Activated naive CD8-positive, alpha-beta T cell (primary cell): ENCODE results near the gene IPO4.
A peak's percentile ranks its signal among the peaks of the same experiment; 100 is the strongest.

Experiments
- H3K27ac Mint-ChIP-seq: one replicate; pipeline ENCODE4 v1.8.0; 2021; ENCODE audit warnings: mixed read lengths
- H3K27me3 Mint-ChIP-seq: one replicate; pipeline ENCODE4 v1.8.0; 2021; ENCODE audit warnings: mixed read lengths
- H3K36me3 Mint-ChIP-seq: one replicate; pipeline ENCODE4 v1.8.0; 2021; ENCODE audit warnings: mixed read lengths
- H3K4me1 Mint-ChIP-seq: one replicate; pipeline ENCODE4 v1.8.0; 2021; ENCODE audit warnings: low read depth, mixed read lengths
- H3K4me3 Mint-ChIP-seq: one replicate; pipeline ENCODE4 v1.8.0; 2021; ENCODE audit warnings: mild to moderate bottlenecking, mixed read lengths
- H3K9me3 Mint-ChIP-seq: one replicate; pipeline ENCODE4 v1.8.0; 2021; ENCODE audit warnings: low read depth, mixed read lengths

Gene IPO4

DNA sequence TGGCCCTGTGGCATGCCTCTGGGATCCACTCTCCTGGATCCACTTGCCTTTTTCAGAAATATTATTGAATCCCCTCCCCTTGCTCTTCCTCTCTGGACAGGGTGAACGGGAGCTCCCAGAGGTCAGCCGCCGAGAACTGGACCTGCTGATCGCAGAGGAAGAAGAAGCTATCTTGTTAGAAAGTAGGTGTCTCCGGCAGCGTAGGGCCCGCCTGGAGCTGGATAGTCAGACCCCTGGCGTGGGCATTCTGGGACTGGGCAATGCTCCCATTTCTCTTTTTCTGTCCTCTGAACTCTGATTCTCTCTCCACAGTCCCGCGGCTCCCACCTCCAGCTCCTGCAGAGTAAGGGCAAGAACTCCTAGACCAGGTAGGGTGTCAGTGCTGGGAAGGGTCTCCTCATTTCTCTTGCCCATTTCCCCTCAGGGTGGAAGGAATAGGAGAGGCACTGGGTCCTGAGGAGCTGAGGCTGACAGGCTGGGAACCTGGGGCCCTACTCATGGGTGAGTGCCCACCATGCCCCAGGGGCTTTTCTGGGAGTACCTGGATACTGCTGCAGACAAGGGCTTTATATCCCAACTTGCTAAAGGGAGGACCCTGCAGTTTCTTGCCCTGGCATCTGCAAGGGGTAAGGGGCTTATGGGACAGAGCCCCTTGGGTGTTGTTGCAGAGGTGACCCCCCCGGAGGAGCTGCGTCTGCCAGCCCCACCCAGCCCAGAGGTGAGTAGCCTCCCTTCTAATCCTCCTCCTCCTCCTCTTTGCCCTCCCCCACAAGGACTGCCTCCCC, 11.4 kb downstream of the IPO4 start:
- Mint-ChIP-seq H3K27ac (peak overlapping the region; percentile 37), H3K4me1 (peaks cover 10% of the 10 kb centered on the region), H3K4me3 (no peak overlapping the region), H3K27me3 (no peaks in the 10 kb centered on the region), H3K9me3 (no peaks in the 10 kb centered on the region), H3K36me3 (no peaks in the 10 kb centered on the region)

DNA sequence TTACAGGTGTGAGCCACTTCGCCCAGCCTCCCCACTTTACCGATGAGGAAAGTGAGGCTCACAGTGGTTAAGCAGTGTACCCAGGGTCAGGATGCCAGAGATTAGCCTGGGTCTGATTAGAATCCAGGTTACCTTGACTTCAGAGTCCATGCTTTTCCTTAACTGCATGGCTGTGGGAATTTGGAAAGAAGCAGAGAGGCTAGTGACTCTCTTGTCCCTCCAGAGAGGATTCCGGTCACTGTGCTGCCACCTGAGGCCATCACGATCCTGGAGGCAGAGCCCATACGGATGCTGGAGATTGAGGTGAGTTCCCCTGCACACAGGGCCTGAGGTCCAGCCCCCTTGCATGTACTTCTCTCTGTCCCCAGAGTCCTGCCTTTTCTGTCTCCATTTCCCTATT, 12.0 kb downstream of the IPO4 start:
- H3K27ac Mint-ChIP-seq: peak overlapping the region; percentile 37
- H3K36me3 Mint-ChIP-seq: no peaks in the 10 kb centered on the region
- no peak overlapping the region for H3K4me3 Mint-ChIP-seq
- peaks cover 11% of the 10 kb centered on the region for H3K4me1 Mint-ChIP-seq
- no peaks in the 10 kb centered on the region for H3K27me3 Mint-ChIP-seq
- H3K9me3 Mint-ChIP-seq: no peaks in the 10 kb centered on the region

GRCh38 chr14:24172871-24173281, 15.7 kb downstream of the IPO4 start:
- peak overlapping the region; percentile 58 for H3K4me3 Mint-ChIP-seq

GRCh38 chr14:24172261-24172860, 16.3 kb downstream of the IPO4 start:
- Mint-ChIP-seq H3K4me3 (peak overlapping the region; percentile 83), H3K27ac (peak overlapping the region; percentile 70), H3K9me3 (no peaks in the 10 kb centered on the region), H3K4me1 (peaks cover 24% of the 10 kb centered on the region), H3K36me3 (peaks cover 5% of the 10 kb centered on the region), H3K27me3 (no peaks in the 10 kb centered on the region)

More at GRCh38 chr14:24172871-24173281, 15.7 kb downstream of the IPO4 start:
- Mint-ChIP-seq H3K36me3 (peaks cover 5% of the 10 kb centered on the region), H3K9me3 (no peaks in the 10 kb centered on the region), H3K27ac (peak overlapping the region; percentile 34), H3K4me1 (peaks cover 20% of the 10 kb centered on the region), H3K27me3 (no peaks in the 10 kb centered on the region)

DNA sequence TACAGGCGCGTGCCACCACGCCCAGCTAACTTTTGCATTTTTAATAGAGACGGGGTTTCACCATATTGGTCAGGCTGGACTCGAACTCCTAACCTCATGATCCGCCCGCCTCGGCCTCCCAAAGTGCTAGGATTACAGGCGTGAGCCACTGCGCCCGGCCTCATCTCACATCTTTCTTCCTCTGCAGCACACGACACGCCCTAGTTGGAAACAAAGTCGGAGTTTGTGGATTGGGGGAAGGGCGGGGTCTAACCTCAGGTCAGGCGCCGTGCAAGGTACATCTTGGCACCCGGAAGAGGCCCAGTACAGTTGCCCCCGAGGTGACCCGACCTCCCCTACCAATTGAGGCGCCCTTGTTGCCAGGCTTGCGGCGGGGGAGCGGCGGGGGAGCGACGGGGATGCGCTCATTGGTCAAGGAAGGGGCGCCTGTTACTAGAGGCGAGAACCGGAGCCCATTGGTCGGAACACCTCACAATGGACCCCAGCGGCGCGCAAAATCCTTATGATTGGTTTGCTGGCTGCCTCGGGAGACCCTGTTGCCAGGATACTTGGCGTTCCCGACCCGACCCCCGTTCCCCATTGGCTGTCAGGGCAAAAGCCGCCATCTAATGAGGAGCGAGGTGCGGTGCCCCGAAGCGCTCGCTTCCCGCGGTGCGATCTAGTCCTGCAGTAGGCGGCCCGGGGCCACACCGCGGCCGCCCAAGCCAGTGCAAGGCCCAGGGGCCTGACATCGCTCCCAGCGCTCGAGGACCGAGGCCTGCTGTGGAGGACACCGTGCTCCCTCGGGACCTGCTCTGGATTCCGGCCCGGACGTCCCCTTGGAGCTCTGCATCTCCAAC, 17.0 kb downstream of the IPO4 start, which contains the start of gene REC8:
Gene REC8 (plus strand): TSS at position 659 of the 839 bp plus-strand sequence. CDS start 473 bp downstream, outside the sequence.
- Mint-ChIP-seq H3K4me3 (peak within 1 kb of the TSS; percentile 83), H3K36me3 (peaks cover 5% of the 10 kb centered on the region)

GRCh38 chr14:24167469-24168114, 21.0 kb downstream of the IPO4 start:
- Mint-ChIP-seq H3K27me3 (no peaks in the 10 kb centered on the region), H3K4me3 (no peak overlapping the region), H3K4me1 (peaks cover 47% of the 10 kb centered on the region), H3K27ac (peak overlapping the region; percentile 79), H3K36me3 (peaks cover 11% of the 10 kb centered on the region), H3K9me3 (no peaks in the 10 kb centered on the region)

More for the DNA sequence above, 17.0 kb downstream of the IPO4 start, which contains the start of gene REC8:
- no peaks in the 10 kb centered on the region for H3K27me3 Mint-ChIP-seq
- peak within 1 kb of the TSS; percentile 70 for H3K27ac Mint-ChIP-seq
- peaks cover 25% of the 10 kb centered on the region for H3K4me1 Mint-ChIP-seq
- no peaks in the 10 kb centered on the region for H3K9me3 Mint-ChIP-seq

- H3K4me3 Mint-ChIP-seq: no peak overlapping the region
- H3K36me3 Mint-ChIP-seq: peaks cover 18% of the 10 kb centered on the region
- H3K9me3 Mint-ChIP-seq: no peaks in the 10 kb centered on the region
- H3K27me3 Mint-ChIP-seq: no peaks in the 10 kb centered on the region
- H3K4me1 Mint-ChIP-seq: peaks cover 56% of the 10 kb centered on the region
- peak overlapping the region; percentile 34 for H3K27ac Mint-ChIP-seq
Measured at GRCh38 chr14:24165785-24166184, 22.8 kb downstream of the IPO4 start.

- Mint-ChIP-seq H3K9me3 (no peaks in the 10 kb centered on the region), H3K4me3 (peak overlapping the region; percentile 65), H3K36me3 (peaks cover 18% of the 10 kb centered on the region), H3K4me1 (peaks cover 60% of the 10 kb centered on the region), H3K27me3 (no peaks in the 10 kb centered on the region), H3K27ac (peak overlapping the region; percentile 100)
Measured at GRCh38 chr14:24164518-24164991, 24.1 kb downstream of the IPO4 start.

DNA sequence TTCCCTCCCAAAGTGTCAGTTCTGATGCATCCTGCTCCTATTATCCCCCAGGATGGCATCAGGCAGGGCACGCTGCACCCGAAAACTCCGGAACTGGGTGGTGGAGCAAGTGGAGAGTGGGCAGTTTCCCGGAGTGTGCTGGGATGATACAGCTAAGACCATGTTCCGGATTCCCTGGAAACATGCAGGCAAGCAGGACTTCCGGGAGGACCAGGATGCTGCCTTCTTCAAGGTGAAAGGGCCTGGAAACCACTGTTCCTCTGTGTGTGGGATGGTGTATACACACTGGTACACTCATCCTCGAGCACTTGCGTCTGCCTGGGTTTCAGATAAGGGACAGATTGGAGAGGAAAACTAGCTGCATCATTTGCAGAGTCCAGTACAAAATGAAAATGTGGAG, 26.5 kb downstream of the IPO4 start:
- Mint-ChIP-seq H3K4me1 (peaks cover 50% of the 10 kb centered on the region), H3K9me3 (no peaks in the 10 kb centered on the region), H3K27me3 (no peaks in the 10 kb centered on the region), H3K36me3 (peaks cover 13% of the 10 kb centered on the region), H3K27ac (peak overlapping the region; percentile 100), H3K4me3 (peak overlapping the region; percentile 99)

- Mint-ChIP-seq H3K27ac (peak within 1 kb of the TSS; percentile 100), H3K4me1 (peaks cover 51% of the 10 kb centered on the region), H3K9me3 (no peaks in the 10 kb centered on the region), H3K36me3 (peaks cover 15% of the 10 kb centered on the region), H3K4me3 (peak within 1 kb of the TSS; percentile 99), H3K27me3 (no peaks in the 10 kb centered on the region)
Measured at GRCh38 chr14:24160850-24161804, 27.5 kb downstream of the IPO4 start, which contains the start of gene IRF9. Gene IRF9, plus strand, starts transcription at chr14:24161265. Its CDS starts 880 bp downstream, at chr14:24162145.

DNA sequence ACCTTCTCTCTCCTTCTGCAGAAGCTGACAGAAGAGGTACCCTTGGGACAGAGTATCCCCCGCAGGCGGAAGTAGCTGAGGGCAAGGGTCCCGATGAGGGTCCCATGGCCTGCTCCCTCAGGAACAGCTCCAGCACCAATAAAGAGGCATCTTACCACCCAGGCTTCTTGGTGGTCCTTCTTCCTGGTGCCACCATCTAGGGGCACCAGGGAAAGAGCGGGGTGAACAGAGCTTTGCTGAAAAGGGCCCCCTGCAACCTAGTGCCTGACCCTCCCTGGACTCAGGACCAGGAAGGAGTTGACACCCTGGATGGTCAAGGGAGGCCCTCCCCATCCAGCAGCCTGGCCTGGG, 28.1 kb downstream of the IPO4 start:
- H3K36me3 Mint-ChIP-seq: peaks cover 19% of the 10 kb centered on the region
- H3K4me3 Mint-ChIP-seq: peak overlapping the region; percentile 99
- H3K9me3 Mint-ChIP-seq: no peaks in the 10 kb centered on the region
- H3K27me3 Mint-ChIP-seq: no peaks in the 10 kb centered on the region
- H3K4me1 Mint-ChIP-seq: peaks cover 48% of the 10 kb centered on the region
- peak overlapping the region; percentile 100 for H3K27ac Mint-ChIP-seq

DNA sequence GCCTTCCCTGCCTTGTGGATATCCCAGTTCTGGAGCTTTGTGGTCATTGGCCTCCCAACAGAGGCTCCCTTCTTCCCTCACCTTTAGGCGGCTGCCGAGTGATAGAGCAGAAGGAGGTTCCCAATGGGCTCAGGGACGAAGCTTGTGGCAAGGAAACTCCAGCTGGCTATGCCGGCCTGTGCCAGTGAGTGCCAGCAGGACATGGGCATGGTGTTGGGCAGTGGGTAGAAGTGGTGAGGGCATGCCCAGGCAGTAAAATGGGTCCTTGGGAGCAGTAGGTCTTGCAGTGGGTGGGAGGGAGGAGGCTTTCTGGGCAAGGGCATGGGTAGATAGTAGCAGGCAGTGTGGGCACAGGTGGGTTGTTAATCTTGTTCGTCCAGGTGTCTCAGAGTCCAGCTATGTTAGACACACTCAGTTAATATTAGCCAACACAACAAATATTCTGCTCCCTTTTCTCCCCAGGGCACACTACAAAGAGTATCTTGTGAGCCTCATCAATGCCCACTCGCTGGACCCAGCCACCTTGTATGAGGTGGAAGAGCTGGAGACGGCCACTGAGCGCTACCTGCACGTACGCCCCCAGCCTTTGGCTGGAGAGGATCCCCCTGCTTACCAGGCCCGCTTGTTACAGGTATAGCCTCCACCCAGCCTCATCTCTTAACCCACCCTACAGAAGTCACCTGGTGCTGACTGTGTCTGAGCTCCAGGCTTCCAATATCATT, 28.7 kb downstream of the IPO4 start:
- peak overlapping the region; percentile 100 for H3K27ac Mint-ChIP-seq
- H3K4me1 Mint-ChIP-seq: peaks cover 43% of the 10 kb centered on the region
- H3K36me3 Mint-ChIP-seq: peaks cover 19% of the 10 kb centered on the region
- no peak overlapping the region for H3K4me3 Mint-ChIP-seq
- no peaks in the 10 kb centered on the region for H3K27me3 Mint-ChIP-seq
- no peaks in the 10 kb centered on the region for H3K9me3 Mint-ChIP-seq

GRCh38 chr14:24157331-24157730, 31.3 kb downstream of the IPO4 start:
- peaks cover 14% of the 10 kb centered on the region for H3K36me3 Mint-ChIP-seq

More at GRCh38 chr14:24157331-24157730, 31.3 kb downstream of the IPO4 start:
- no peak overlapping the region for H3K27ac Mint-ChIP-seq
- no peaks in the 10 kb centered on the region for H3K9me3 Mint-ChIP-seq
- no peaks in the 10 kb centered on the region for H3K27me3 Mint-ChIP-seq
- H3K4me3 Mint-ChIP-seq: no peak overlapping the region
- H3K4me1 Mint-ChIP-seq: peaks cover 22% of the 10 kb centered on the region
